Pancreas (tissue), 10 donors: Measurements from ENCODE around the gene EMILIN3. TPM values are rescaled to one million over a fixed set of nuclear protein-coding genes. Genes with fewer than 3 reads are reported as not detected.

Experiments
- ATAC-seq, 4 donors: fragments of 200-7000 bp; cut with Tn5 transposase; one replicate each; pipeline versions ENCODE4 v1.8.0 to v1.9.1; 2020; ENCODE audit warnings: mild to moderate bottlenecking in 4 of 4, moderate library complexity in 4 of 4
- DNase-seq, 6 donors: peaks; one replicate each; pipeline ENCODE4 v3.0.0-alpha.2; 2020
- FAIRE-seq: peaks from 2 replicates; lab custom pipeline; 2012; peaks lifted over from hg19 to GRCh38; lab: Jason Lieb, UNC
- H3K27ac ChIP-seq, 4 donors: fragments of 200-600 bp; sonication (generic); 1 replicate in 3 of 4; 2 replicates in 1 of 4; pipeline versions ENCODE4 v1.5.0 to v1.8.0; 2020
- H3K27me3 ChIP-seq, 4 donors: fragments of 200-600 bp; one replicate each; pipeline ENCODE4 v1.8.0; 2021
- H3K36me3 ChIP-seq, 3 donors: fragments of 200-600 bp; sonication (generic) in 1 of 3; one replicate each; pipeline versions ENCODE4 v1.5.0 to v1.8.0; 2020 to 2021
- H3K4me1 ChIP-seq, 3 donors: fragments of 200-600 bp; one replicate each; pipeline ENCODE4 v1.8.0; 2021
- H3K4me3 ChIP-seq, 4 donors: fragments of 200-600 bp; sonication (generic) in 2 of 4; one replicate each; pipeline versions ENCODE4 v1.5.0 to v1.8.0; 2020 to 2021
- H3K9me3 ChIP-seq, 4 donors: fragments of 200-600 bp; one replicate each; pipeline ENCODE4 v1.8.0; 2021
- WGBS, 2 donors: extraction: QIAGEN DNeasy Blood & Tissue Kit; methylation state at CpG; one replicate each; pipeline ENCODE4 v1.1.7; 2013; 5-methylcytosine and 5-hydroxymethylcytosine counted together
- intact Hi-C, 3 donors: fragments of 100-400 bp; cut with DNase I; formaldehyde crosslinking; loops; one replicate each; pipeline versions ENCODE4 v1.11.1 to v1.14.2; 2022
- polyA plus RNA-seq, 2 donors: library from polyadenylated mRNA; stranded (reverse); fragments of 200-250 nt; gene quantifications; one replicate each; pipeline ENCODE4 v1.2.3, GENCODE V29; 2013
- total RNA-seq, 6 donors: library from RNA; stranded (reverse); fragmentation: NEBNext Ultra II Directional in 4 of 6; extraction: Animal tissue kit (Norgen Biotek cat#: 25700) in 4 of 6; gene quantifications; one replicate each; pipeline versions ENCODE4 v1.2.1 to v1.2.4, GENCODE V29; 2021 to 2023
- TF ChIP-seq, protein P1 (sequence below), 4 donors: fragments of 200-600 bp; sonication (generic) in 3 of 4; IDR thresholded peaks; one replicate each; pipeline versions ENCODE4 v1.5.0 to v1.8.0; 2021; ENCODE audit warnings: antibody characterized with exemption in 4 of 4
- donor health status: healthy with polysubstance abuse.
- donor health status: DM: no; HTN: no; CAD: no; lungs with moderate emphysema.
- donor health status: DM: no; HTN: no; CAD: no.
- donor health status: control.
- donor health status: control.
- donor health status: Bipolar disorder and iron deficiency.
- donor health status: DM: yes; HTN: yes; CAD: no.
- donor health status: DM: no; HTN: no; CAD: no.
- donor health status: DM: no; HTN: no; CAD: no.
- donor health status: DM: yes; HTN: yes; CAD: no.

EMILIN3 gene, protein sequence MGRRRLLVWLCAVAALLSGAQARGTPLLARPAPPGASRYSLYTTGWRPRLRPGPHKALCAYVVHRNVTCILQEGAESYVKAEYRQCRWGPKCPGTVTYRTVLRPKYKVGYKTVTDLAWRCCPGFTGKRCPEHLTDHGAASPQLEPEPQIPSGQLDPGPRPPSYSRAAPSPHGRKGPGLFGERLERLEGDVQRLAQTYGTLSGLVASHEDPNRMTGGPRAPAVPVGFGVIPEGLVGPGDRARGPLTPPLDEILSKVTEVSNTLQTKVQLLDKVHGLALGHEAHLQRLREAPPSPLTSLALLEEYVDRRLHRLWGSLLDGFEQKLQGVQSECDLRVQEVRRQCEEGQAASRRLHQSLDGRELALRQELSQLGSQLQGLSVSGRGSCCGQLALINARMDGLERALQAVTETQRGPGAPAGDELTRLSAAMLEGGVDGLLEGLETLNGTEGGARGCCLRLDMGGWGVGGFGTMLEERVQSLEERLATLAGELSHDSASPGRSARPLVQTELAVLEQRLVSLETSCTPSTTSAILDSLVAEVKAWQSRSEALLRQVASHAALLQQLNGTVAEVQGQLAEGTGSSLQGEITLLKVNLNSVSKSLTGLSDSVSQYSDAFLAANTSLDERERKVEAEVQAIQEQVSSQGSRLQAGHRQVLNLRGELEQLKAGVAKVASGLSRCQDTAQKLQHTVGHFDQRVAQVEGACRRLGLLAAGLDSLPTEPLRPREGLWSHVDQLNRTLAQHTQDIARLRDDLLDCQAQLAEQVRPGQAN
- total RNA-seq: under 1 TPM in 3 of 6 donors, not detected in 3; 0.04 to 0.06 (median 0.06) TPM
- polyA plus RNA-seq: under 1 TPM; 0.23 to 0.33 TPM

DNA sequence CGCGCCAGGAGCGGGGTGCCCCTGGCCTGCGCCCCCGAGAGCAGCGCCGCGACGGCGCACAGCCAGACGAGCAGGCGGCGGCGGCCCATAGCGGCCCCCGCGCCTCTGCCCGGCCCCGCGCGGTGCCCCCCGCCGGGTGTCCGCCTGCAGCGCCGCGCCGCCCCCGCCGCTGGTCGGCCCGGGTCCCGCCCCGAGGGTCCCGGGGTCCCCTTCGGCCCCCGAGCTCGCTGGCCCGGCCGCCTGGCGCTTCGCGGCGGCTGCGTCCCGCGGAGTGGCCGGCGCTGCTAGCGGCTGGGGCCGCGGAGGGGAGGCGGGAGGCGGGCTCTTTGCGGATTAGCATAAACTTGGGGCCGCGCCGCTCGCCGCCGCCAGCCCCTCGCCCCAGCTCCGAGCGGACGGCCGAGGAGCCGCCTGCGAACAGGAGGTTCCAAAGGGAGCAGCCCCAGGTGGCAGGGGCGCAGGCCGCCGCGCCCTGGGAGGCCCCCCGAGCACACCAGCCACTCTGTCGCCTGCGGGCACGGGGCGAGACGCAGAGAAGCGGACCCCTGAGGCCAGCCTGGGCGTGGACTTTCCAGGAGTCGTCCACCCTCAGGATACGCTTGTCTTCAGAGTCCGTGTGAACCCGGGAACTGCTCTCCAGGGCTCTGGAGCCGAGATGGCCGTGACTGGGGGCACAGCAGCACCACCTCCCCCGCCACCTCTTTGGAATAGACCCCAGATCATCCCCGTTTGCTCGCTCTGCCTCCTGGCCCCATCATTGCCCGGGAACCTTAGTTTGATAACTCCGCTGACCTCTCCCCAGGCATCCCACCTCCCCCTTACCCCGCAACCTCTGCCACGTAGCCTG, at the start of gene EMILIN3:
TSS of gene EMILIN3 (minus strand) at position 273 of the 847 bp plus-strand sequence. CDS start at position 89, 184 bp downstream.
- DNase-seq (no peak), FAIRE-seq (no peak), ATAC-seq (no peak)
- Histone ChIP-seq H3K27ac (no peak within 1 kb of the TSS), H3K4me1 (no peaks in the 10 kb centered on the region), H3K27me3 (peaks cover 0 to 13% (median 0%) of the 10 kb centered on the region in 4 donors), H3K9me3 (no peaks in the 10 kb centered on the region), H3K4me3 (peak within 1 kb of the TSS in 2 of 4 donors; percentile 13 to 30), H3K36me3 (no peaks in the 10 kb centered on the region)
- 8 to 10% methylated on average over 50 to 93 of the region's 93 CpGs for WGBS, 2 donors
- intact Hi-C loops: no loop called here
- TF ChIP-seq, protein P1, sequence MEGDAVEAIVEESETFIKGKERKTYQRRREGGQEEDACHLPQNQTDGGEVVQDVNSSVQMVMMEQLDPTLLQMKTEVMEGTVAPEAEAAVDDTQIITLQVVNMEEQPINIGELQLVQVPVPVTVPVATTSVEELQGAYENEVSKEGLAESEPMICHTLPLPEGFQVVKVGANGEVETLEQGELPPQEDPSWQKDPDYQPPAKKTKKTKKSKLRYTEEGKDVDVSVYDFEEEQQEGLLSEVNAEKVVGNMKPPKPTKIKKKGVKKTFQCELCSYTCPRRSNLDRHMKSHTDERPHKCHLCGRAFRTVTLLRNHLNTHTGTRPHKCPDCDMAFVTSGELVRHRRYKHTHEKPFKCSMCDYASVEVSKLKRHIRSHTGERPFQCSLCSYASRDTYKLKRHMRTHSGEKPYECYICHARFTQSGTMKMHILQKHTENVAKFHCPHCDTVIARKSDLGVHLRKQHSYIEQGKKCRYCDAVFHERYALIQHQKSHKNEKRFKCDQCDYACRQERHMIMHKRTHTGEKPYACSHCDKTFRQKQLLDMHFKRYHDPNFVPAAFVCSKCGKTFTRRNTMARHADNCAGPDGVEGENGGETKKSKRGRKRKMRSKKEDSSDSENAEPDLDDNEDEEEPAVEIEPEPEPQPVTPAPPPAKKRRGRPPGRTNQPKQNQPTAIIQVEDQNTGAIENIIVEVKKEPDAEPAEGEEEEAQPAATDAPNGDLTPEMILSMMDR (IDR thresholded peaks at IDR 0.05): no peak

GRCh38 chr20:41415191-41415590, 48.6 kb upstream of the EMILIN3 start:
- H3K4me1 ChIP-seq: no peaks in the 10 kb centered on the region
- WGBS, 2 donors: 89 to 94% methylated on average over 8 of the region's 8 CpGs
- ATAC-seq: no peak
- H3K27ac ChIP-seq: no peak overlapping the region
- no peak for FAIRE-seq
- DNase-seq: no peak
- intact Hi-C loops: no loop called here
- no peak overlapping the region for H3K4me3 ChIP-seq
- peaks cover 4 to 74% (median 21%) of the 10 kb centered on the region in 3 donors for H3K36me3 ChIP-seq
- no peaks in the 10 kb centered on the region for H3K27me3 ChIP-seq
- TF ChIP-seq, protein P1 (IDR thresholded peaks at IDR 0.05): no peak
- H3K9me3 ChIP-seq: no peaks in the 10 kb centered on the region

DNA sequence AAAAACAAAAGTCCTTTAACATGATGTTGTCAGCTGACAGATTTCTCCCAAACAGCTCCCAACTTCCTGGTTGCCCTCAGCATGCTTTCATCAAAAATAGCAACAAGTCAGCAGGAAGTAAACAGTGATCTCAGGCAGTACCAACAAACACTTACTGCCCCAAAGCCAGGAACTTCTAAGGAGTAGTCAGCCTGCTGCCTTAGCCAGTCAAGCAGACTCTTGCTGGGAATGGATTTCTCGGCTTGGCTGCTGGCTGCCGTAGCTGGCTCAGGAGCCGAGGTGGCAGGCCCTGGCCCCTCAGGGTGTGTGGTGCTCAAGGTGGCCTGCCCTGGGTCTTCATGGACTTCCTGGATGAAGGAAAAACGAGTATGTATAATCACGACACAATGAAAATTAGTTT, 46.6 kb upstream of the EMILIN3 start:
- FAIRE-seq: no peak
- Histone ChIP-seq H3K9me3 (no peaks in the 10 kb centered on the region), H3K27ac (no peak overlapping the region), H3K36me3 (peaks cover 4 to 66% (median 23%) of the 10 kb centered on the region in 3 donors), H3K4me1 (no peaks in the 10 kb centered on the region), H3K27me3 (no peaks in the 10 kb centered on the region), H3K4me3 (no peak overlapping the region)
- TF ChIP-seq, protein P1 (IDR thresholded peaks at IDR 0.05): no peak
- no peak for DNase-seq
- ATAC-seq: no peak
- 85 to 95% methylated on average over 5 of the region's 5 CpGs for WGBS, 2 donors
- intact Hi-C loops: no loop called here

DNA sequence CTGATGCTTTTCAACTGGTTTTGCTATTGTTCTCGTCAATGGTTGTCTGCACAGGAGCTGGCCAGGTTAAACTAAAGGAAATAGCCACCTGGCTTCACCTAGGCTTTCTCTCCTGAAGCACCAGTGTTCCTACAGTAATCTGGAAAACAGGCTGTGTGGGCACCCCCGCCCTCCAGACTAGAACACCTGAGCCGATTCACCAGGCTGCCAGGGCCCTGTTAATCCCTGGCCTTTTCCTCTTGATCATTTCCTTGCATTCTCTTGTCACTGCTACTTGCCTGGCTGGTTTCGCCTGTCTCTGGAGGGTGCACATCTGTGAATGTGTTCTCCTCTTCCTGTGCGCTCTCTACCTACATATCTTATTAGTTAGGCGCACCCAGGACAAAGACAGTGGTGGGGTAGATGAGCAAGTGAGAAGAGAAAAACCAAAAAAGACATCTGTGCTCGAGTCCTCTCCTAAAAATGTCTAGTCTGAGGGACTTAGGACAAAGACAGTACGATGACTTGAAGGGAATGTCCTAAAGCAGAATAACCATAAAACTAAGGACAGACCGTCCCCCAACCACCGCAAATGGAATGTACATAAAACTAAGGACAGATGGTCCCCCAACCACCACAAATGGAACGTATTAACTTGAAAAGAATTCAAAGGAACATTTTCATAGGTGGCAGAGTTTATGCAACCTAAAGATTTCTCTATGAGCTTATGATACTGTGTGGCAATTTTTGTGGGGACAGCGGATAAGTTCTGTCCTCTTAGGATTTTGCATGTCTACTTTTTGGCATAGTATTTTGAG, 45.9 kb upstream of the EMILIN3 start:
- H3K27me3 ChIP-seq: no peaks in the 10 kb centered on the region
- 92% methylated on average over 12 of the region's 12 CpGs for WGBS, 2 donors
- no peak for DNase-seq
- TF ChIP-seq, protein P1 (IDR thresholded peaks at IDR 0.05): no peak
- H3K4me3 ChIP-seq: no peak overlapping the region
- ATAC-seq: no peak
- intact Hi-C loops: no loop called here
- H3K9me3 ChIP-seq: no peaks in the 10 kb centered on the region
- no peak overlapping the region for H3K27ac ChIP-seq
- H3K4me1 ChIP-seq: no peaks in the 10 kb centered on the region
- FAIRE-seq: no peak
- H3K36me3 ChIP-seq: peaks cover 4 to 62% (median 23%) of the 10 kb centered on the region in 3 donors
